ENCODE measurements around the gene SSRP1. TPM values are rescaled to one million over a fixed set of nuclear protein-coding genes. Genes with fewer than 3 reads are reported as not detected.

Gene SSRP1
- polyA plus RNA-seq, 1 experiment, result 113 TPM

DNA sequence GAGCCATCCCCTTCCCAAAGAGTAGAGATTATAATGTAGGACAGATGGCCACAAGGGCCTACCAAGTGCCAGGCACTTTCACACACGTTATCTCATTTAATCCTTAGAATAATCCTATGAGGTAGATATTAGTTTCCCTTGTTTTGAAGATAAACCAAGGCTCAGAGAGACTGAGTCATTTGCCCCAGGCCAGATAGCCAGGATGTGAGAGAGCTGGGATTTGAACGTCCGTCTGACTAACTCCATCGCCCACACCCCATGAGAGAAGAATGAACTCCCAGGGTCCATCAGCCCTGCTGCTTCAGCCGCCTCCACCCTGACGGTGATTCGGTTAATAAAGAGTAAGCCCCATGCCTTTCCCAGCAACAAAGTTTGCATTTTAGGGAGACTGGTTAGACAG lies 34.6 kb upstream of the SSRP1 start:
- peaks cover 11% of the 10 kb centered on the region for H3K27me3 ChIP-seq (ENCODE audit: control insufficient read depth, insufficient read depth, low read length)
- ChIA-PET POLR2A (no interaction called here), CTCF (no interaction called here)
- TF ChIP-seq, protein P1, sequence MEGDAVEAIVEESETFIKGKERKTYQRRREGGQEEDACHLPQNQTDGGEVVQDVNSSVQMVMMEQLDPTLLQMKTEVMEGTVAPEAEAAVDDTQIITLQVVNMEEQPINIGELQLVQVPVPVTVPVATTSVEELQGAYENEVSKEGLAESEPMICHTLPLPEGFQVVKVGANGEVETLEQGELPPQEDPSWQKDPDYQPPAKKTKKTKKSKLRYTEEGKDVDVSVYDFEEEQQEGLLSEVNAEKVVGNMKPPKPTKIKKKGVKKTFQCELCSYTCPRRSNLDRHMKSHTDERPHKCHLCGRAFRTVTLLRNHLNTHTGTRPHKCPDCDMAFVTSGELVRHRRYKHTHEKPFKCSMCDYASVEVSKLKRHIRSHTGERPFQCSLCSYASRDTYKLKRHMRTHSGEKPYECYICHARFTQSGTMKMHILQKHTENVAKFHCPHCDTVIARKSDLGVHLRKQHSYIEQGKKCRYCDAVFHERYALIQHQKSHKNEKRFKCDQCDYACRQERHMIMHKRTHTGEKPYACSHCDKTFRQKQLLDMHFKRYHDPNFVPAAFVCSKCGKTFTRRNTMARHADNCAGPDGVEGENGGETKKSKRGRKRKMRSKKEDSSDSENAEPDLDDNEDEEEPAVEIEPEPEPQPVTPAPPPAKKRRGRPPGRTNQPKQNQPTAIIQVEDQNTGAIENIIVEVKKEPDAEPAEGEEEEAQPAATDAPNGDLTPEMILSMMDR (IDR thresholded peaks at IDR 0.05; ENCODE audit: low read depth, low read length), result no peak
- DNase-seq (ENCODE audit: low read depth, low spot score), result no peak
- H3K9me3 ChIP-seq (ENCODE audit: control insufficient read depth, insufficient read depth, low read length), result no peaks in the 10 kb centered on the region; the same call in 1 of the 2 replicates
- no peak overlapping the region for H3K27ac ChIP-seq (ENCODE audit: low read depth, low read length)
- H3K4me3 ChIP-seq (ENCODE audit: low read depth, low read length), result no peak overlapping the region

DNA sequence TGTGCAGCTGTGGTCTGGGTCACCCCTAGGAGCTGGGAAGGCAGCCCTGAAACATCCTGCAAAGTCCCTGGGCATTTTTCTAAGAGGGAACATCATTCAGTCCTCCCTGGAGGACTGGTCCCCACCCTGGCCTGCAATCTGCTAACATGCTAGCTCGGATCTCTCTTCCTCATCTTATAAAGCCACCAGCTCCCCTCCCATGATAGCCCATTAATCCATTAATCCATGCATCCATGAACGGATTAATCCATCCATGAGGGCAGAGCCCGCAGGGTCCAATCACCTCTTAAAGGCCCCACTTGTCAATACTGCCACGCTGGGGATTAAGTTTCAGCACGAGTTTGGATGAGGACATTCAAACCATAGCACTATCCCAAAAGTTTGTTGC lies 33.1 kb upstream of the SSRP1 start:
- Histone ChIP-seq H3K27ac (ENCODE audit: low read depth, low read length) (no peak overlapping the region), H3K4me3 (ENCODE audit: low read depth, low read length) (no peak overlapping the region), H3K27me3 (ENCODE audit: control insufficient read depth, insufficient read depth, low read length) (peaks cover 18% of the 10 kb centered on the region), H3K9me3 (ENCODE audit: control insufficient read depth, insufficient read depth, low read length) (no peaks in the 10 kb centered on the region; the same call in 1 of the 2 replicates)
- POLR2A ChIA-PET, result interaction anchor here (0.6 kb wide), 1 partner anchor 285 kb away, joined by 3 read pairs; no protein-coding TSS in a partner anchor
- CTCF ChIA-PET, result no interaction called here
- TF ChIP-seq, protein P1 (IDR thresholded peaks at IDR 0.05; ENCODE audit: low read depth, low read length), result no peak
- DNase-seq (ENCODE audit: low read depth, low spot score), result no peak

DNA sequence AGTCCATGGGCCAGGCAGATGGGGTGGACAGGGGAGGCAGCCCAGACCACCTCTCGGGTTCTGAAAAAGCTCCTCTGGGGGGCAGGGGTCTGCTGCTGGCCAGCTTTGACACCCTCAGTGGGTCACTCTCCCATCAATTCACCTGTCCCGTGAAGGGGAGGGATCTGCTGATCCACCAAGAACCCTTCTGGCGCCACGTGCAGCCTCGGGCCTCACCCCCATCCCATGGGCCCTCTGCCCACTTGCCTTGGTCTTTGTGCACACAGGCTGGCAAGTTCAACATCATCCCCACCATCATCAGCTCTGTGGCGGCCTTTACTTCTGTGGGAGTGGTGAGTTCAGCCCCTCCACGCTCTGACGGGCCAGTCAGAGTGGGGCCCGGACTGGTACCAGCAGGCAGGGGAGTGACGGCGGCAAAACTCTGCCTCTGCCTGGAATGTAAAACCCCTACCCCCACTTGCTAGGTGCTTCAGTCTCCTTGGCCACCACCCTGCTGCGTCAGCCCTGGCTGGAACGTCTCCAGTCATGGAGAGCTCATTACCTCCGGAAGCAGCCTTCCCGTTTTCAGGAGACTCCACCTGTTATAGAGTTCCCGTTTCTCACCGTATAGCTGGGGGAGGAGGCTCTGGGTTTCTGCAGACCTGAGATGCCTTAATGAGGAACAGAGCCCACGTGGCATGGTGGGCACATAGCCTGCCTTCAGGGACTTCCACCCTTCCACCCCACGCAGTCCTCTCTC lies 32.6 kb upstream of the SSRP1 start:
- H3K4me3 ChIP-seq (ENCODE audit: low read depth, low read length), result no peak overlapping the region
- ChIA-PET CTCF (no interaction called here), POLR2A (interaction anchor here (0.6 kb wide), 1 partner anchor 286 kb away, joined by 3 read pairs; no protein-coding TSS in a partner anchor)
- H3K27ac ChIP-seq (ENCODE audit: low read depth, low read length), result no peak overlapping the region
- H3K9me3 ChIP-seq (ENCODE audit: control insufficient read depth, insufficient read depth, low read length), result no peaks in the 10 kb centered on the region; the same call in 1 of the 2 replicates
- H3K27me3 ChIP-seq (ENCODE audit: control insufficient read depth, insufficient read depth, low read length), result peaks cover 22% of the 10 kb centered on the region
- TF ChIP-seq, protein P1 (IDR thresholded peaks at IDR 0.05; ENCODE audit: low read depth, low read length), result no peak
- no peak for DNase-seq (ENCODE audit: low read depth, low spot score)

DNA sequence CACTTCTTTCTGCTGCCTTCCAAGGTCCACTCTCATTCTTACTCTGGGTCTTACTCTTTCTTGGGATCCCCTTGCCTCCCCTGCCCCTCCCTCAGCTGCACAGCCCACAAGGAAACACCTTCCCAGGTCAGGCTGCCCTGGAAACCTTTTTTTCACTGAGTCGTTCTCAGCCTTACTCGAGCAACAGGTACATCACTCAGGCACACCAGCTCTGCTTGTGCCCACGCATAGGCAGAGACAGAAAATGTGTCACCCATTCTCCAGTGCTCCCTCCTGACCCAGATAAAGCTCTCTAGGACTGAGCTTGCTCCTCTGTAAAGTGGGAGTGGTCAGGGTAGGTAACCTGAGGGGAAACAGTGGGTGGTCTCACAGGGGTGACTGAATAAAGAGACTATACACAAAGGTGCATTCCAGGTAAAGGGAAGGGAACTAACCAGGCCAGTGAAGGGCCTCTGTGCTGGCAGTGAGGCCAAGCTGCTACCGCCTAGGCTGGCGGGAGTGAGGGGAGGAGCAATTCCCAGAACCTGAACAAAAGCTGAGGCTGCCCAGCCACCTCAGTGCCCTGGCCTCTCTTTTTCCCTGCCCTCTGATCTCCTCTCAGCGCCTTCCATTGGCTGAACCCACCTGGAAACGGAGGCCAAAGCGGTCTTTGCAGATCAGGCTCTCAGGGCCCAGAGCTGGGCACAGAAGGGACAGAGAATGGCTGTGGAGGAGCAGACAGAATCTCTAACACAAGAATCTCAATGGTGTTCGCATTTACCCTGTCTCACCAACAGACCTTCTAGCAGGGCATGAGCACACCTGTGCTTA lies 29.4 kb upstream of the SSRP1 start:
- DNase-seq (ENCODE audit: low read depth, low spot score), result no peak
- ChIA-PET POLR2A (no interaction called here), CTCF (interaction anchor here (0.6 kb wide), 2 partner anchors 15 kb away, joined by 4 read pairs; no protein-coding TSS in a partner anchor)
- H3K27ac ChIP-seq (ENCODE audit: low read depth, low read length), result no peak overlapping the region
- no peaks in the 10 kb centered on the region; the same call in 1 of the 2 replicates for H3K9me3 ChIP-seq (ENCODE audit: control insufficient read depth, insufficient read depth, low read length)
- TF ChIP-seq, protein P1 (IDR thresholded peaks at IDR 0.05; ENCODE audit: low read depth, low read length), result no peak
- H3K27me3 ChIP-seq (ENCODE audit: control insufficient read depth, insufficient read depth, low read length), result peaks cover 36% of the 10 kb centered on the region
- no peak overlapping the region for H3K4me3 ChIP-seq (ENCODE audit: low read depth, low read length)
